OCI-M1 (cell line): ENCODE measurements around the gene CTLA4.

ENCODE experiments used
- DNase-seq: peaks from one replicate; lab custom pipeline; 2025; lab: John Stamatoyannopoulos, UW

CTLA4 gene

GRCh38 chr2:203891474-203891873, 23.9 kb downstream of the CTLA4 start:
- DNase-seq, result no peak

GRCh38 chr2:203892207-203892606, 24.6 kb downstream of the CTLA4 start:
- DNase-seq, result no peak

- no peak for DNase-seq
Measured at GRCh38 chr2:203893401-203893800, 25.8 kb downstream of the CTLA4 start.

GRCh38 chr2:203893840-203894239, 26.3 kb downstream of the CTLA4 start:
- DNase-seq, result no peak

GRCh38 chr2:203894262-203894661, 26.7 kb downstream of the CTLA4 start:
- no peak for DNase-seq

- no peak for DNase-seq
Measured at GRCh38 chr2:203897544-203897943, 30.0 kb downstream of the CTLA4 start.

- no peak for DNase-seq
Measured at GRCh38 chr2:203898657-203899056, 31.1 kb downstream of the CTLA4 start.

GRCh38 chr2:203900253-203900652, 32.7 kb downstream of the CTLA4 start:
- DNase-seq, result no peak

GRCh38 chr2:203904022-203904421, 36.5 kb downstream of the CTLA4 start:
- no peak for DNase-seq

GRCh38 chr2:203905656-203906055, 38.1 kb downstream of the CTLA4 start:
- no peak for DNase-seq

GRCh38 chr2:203908066-203908796, 40.7 kb downstream of the CTLA4 start:
- DNase-seq, result no peak

- DNase-seq, result no peak
Measured at GRCh38 chr2:203908797-203909185, 41.2 kb downstream of the CTLA4 start.

GRCh38 chr2:203909261-203909967, 41.8 kb downstream of the CTLA4 start:
- peak; percentile 36 for DNase-seq

- no peak for DNase-seq
Measured at GRCh38 chr2:203909974-203910373, 42.4 kb downstream of the CTLA4 start.

- DNase-seq, result no peak
Measured at GRCh38 chr2:203913947-203914346, 46.4 kb downstream of the CTLA4 start.

- DNase-seq, result no peak
Measured at GRCh38 chr2:203914546-203915182, 47.1 kb downstream of the CTLA4 start.

GRCh38 chr2:203915256-203915655, 47.7 kb downstream of the CTLA4 start:
- DNase-seq, result peak; percentile 12

GRCh38 chr2:203916756-203917155, 49.2 kb downstream of the CTLA4 start:
- no peak for DNase-seq

- DNase-seq, result no peak
Measured at GRCh38 chr2:203918264-203918663, 50.7 kb downstream of the CTLA4 start.

GRCh38 chr2:203918839-203919238, 51.3 kb downstream of the CTLA4 start:
- DNase-seq, result no peak
